ENCODE data around the gene NLE1.

DNA sequence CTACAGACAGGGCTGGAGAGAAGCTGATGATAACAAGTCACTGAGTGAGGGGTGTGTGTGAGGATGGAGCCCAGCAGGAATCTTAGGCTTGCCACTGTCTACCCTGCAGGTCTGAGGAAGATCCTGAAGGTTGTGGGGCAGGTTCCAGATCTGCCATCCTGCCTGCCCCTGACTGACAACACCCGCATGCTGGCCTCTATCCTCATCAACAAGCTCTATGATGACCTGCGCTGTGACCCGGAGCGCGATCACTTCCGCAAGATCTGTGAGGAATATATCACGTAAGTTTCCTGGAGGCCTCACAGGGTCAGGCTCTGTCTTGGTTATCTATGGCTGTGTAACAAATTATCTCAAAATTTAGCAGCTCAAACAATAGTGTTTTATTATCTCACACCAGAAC lies 21.8 kb upstream of the NLE1 start:
- TF ChIP-seq FOXK2 (IDR thresholded peaks at IDR 0.05) (no peak), LEF1 (IDR thresholded peaks at IDR 0.05; ENCODE audit: borderline replicate concordance) (no peak), ELF4 (IDR thresholded peaks at IDR 0.05) (no peak), FOXM1 (IDR thresholded peaks at IDR 0.05; ENCODE audit: borderline replicate concordance) (no peak), SP1 (IDR thresholded peaks at IDR 0.05) (no peak), NFRKB (IDR thresholded peaks at IDR 0.05) (no peak), ARNT (IDR thresholded peaks at IDR 0.05) (no peak), SUZ12 (IDR thresholded peaks at IDR 0.05) (no peak), ZNF384 (IDR thresholded peaks at IDR 0.05) (no peak), TARDBP (IDR thresholded peaks at IDR 0.05) (no peak), FOXA1 (IDR thresholded peaks at IDR 0.05) (no peak)
- TF ChIP-seq, protein P1, sequence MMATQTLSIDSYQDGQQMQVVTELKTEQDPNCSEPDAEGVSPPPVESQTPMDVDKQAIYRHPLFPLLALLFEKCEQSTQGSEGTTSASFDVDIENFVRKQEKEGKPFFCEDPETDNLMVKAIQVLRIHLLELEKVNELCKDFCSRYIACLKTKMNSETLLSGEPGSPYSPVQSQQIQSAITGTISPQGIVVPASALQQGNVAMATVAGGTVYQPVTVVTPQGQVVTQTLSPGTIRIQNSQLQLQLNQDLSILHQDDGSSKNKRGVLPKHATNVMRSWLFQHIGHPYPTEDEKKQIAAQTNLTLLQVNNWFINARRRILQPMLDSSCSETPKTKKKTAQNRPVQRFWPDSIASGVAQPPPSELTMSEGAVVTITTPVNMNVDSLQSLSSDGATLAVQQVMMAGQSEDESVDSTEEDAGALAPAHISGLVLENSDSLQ (IDR thresholded peaks at IDR 0.05) = no peak

All from HEK293T (cell line).